Activated CD8-positive, alpha-beta T cell treated with anti-CD3 and anti-CD28 coated beads for 36 hours (primary cell): ENCODE data around the gene EVC2. TPM values are rescaled to one million over a fixed set of nuclear protein-coding genes. Genes with fewer than 3 reads are reported as not detected.

Experiments
- ATAC-seq: fragments of 200-7000 bp; cut with Tn5 transposase; one replicate; pipeline ENCODE4 v1.10.0; 2021; ENCODE audit warnings: mild to moderate bottlenecking, moderate library complexity
- CTCF ChIA-PET: fragments of 350-600 bp; sonication (Branson Sonifier 250); formaldehyde crosslinking; loops from one replicate; lab custom pipeline; 2021; ENCODE audit warnings: antibody characterized with exemption; lab: Charles Lee
- POLR2A ChIA-PET: fragments of 350-600 bp; sonication (Branson Sonifier 250); formaldehyde crosslinking; loops from one replicate; lab custom pipeline; 2021; ENCODE audit warnings: antibody characterized with exemption; lab: Charles Lee
- DNase-seq: peaks from one replicate; pipeline ENCODE4 v3.0.0-alpha.2; 2020
- H3K27ac Mint-ChIP-seq: one replicate; pipeline ENCODE4 v1.8.0; 2021; ENCODE audit warnings: mild to moderate bottlenecking, mixed read lengths
- H3K27me3 Mint-ChIP-seq: one replicate; pipeline ENCODE4 v1.8.0; 2021; ENCODE audit warnings: mixed read lengths
- H3K36me3 Mint-ChIP-seq: one replicate; pipeline ENCODE4 v1.8.0; 2021; ENCODE audit warnings: low read depth, mixed read lengths
- H3K4me1 Mint-ChIP-seq: one replicate; pipeline ENCODE4 v1.8.0; 2021; ENCODE audit warnings: low read depth, mixed read lengths
- H3K4me3 Mint-ChIP-seq: one replicate; pipeline ENCODE4 v1.8.0; 2021; ENCODE audit warnings: mild to moderate bottlenecking, moderate library complexity, mixed read lengths
- H3K9me3 Mint-ChIP-seq: one replicate; pipeline ENCODE4 v1.8.0; 2021; ENCODE audit warnings: mixed read lengths
- intact Hi-C: fragments of 100-400 bp; cut with micrococcal nuclease; formaldehyde crosslinking; loops from one replicate; pipeline ENCODE4 v1.10.0; 2022
- total RNA-seq, 2 experiments: library from RNA; stranded (reverse); gene quantifications; one replicate each; pipeline ENCODE4 v1.2.3, GENCODE V29; 2021
- TF ChIP-seq, protein P1 (sequence below): fragments of 200-600 bp; IDR thresholded peaks from one replicate; pipeline ENCODE4 v1.8.0; 2022; ENCODE audit warnings: antibody characterized with exemption, mild to moderate bottlenecking

Gene EVC2
- total RNA-seq, 2 experiments from 2014 or later = 0.83 to 1.3 TPM

DNA sequence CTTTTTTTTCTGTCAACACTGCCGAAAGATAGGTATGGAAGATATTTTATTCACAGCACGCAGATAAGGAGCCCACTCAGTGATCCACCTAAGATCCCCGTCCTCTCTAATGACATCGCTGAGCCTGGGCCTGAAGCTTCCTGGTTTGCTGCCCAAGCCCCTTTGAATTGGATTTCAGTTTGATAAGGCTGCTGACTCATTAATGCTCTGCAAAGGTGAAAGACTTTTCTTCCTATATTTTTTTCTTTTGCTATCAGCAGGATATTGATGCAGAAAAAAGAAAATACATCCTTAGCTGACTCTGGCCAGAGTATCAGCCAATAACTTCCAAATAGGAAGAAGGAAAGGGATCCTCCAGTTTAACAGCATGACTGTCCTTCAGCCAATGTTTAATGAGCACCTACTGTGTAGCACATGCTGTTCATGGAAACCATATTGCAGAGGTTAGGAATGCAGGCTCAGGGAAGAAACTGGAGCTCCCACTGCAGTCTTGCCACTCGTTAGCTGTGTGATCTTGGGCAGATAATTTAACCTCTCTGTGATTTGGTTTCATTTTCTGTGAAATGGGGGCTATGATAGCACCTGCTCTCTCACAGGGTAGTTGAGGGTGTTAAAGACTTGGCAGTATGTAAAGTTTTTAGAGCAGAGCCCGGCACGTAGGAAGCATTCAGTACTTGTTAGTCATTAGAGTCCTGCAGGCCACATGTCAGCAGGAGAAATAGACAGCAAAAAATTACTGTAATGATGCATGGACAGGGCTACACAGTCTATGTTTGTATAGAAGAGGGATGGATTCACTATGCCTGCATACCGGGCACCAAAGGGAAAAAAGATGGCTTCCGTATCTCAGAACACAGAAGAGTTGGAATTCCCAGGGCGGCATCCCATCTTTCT is 41.9 kb upstream of the EVC2 start:
- Mint-ChIP-seq H3K9me3 (no peaks in the 10 kb centered on the region), H3K36me3 (no peaks in the 10 kb centered on the region), H3K27ac (no peak overlapping the region), H3K4me1 (no peaks in the 10 kb centered on the region), H3K27me3 (no peaks in the 10 kb centered on the region), H3K4me3 (no peak overlapping the region)
- ChIA-PET CTCF (no interaction called here), POLR2A (no interaction called here)
- TF ChIP-seq, protein P1, sequence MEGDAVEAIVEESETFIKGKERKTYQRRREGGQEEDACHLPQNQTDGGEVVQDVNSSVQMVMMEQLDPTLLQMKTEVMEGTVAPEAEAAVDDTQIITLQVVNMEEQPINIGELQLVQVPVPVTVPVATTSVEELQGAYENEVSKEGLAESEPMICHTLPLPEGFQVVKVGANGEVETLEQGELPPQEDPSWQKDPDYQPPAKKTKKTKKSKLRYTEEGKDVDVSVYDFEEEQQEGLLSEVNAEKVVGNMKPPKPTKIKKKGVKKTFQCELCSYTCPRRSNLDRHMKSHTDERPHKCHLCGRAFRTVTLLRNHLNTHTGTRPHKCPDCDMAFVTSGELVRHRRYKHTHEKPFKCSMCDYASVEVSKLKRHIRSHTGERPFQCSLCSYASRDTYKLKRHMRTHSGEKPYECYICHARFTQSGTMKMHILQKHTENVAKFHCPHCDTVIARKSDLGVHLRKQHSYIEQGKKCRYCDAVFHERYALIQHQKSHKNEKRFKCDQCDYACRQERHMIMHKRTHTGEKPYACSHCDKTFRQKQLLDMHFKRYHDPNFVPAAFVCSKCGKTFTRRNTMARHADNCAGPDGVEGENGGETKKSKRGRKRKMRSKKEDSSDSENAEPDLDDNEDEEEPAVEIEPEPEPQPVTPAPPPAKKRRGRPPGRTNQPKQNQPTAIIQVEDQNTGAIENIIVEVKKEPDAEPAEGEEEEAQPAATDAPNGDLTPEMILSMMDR = no peak
- DNase-seq (no peak), ATAC-seq (no peak)
- intact Hi-C loops = no loop called here

DNA sequence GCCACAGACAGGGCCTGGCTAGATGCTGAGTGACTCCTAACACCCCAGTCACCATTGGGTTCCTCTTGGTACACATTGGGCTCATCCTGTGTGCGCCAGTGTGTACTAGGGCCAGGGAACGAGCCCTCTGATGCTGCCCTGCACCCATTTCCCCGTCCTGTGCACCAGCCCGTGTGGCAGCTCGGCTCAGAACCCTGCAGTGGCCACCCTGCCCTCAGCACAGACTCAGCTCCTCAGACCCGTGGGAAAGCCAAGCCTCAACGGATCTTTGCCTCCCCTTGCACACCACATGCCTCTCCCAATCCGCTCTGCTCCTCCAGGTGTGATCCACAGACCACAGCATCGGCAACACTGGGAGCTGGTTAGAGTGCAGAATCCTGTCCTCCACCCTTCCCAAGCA is 41.2 kb upstream of the EVC2 start:
- TF ChIP-seq, protein P1 = no peak
- H3K4me3 Mint-ChIP-seq = no peak overlapping the region
- no peak for DNase-seq
- CTCF ChIA-PET = no interaction called here
- no peaks in the 10 kb centered on the region for H3K36me3 Mint-ChIP-seq
- no peaks in the 10 kb centered on the region for H3K4me1 Mint-ChIP-seq
- no peaks in the 10 kb centered on the region for H3K9me3 Mint-ChIP-seq
- no peak overlapping the region for H3K27ac Mint-ChIP-seq
- POLR2A ChIA-PET = no interaction called here
- no peaks in the 10 kb centered on the region for H3K27me3 Mint-ChIP-seq
- intact Hi-C loops = no loop called here
- no peak for ATAC-seq

DNA sequence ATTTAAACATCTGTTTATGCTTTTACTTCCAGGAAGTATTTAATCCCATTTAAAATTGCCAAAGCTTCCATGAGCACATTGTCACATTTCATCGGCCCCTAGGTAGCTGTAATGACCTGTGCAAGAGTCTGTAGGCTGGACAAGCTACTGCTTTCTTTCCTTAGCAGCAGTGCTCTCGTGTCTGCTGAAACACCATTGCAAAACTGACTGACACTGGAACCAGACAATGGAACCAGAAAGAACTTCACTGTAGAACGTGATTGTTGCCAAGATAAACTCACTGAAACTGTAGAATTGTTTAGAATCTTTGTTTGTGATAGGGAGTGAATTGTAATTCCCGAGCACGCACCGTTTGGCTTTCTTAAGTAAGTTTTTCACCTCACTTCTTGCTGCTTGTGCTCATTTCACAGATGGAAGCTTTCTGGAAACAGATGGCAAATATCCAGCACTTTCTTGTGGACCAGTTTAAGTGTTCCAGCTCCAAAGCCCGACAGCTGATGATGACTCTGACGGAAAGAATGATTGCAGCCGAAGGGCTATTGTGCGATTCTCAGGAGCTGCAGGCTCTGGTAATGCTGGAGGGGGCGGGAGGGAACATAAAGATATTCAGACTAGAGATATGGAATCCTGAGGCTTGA is 39.5 kb upstream of the EVC2 start:
- DNase-seq (no peak), ATAC-seq (no peak)
- Mint-ChIP-seq H3K27ac (no peak overlapping the region), H3K4me1 (no peaks in the 10 kb centered on the region), H3K4me3 (no peak overlapping the region), H3K9me3 (no peaks in the 10 kb centered on the region), H3K27me3 (no peaks in the 10 kb centered on the region), H3K36me3 (no peaks in the 10 kb centered on the region)
- POLR2A ChIA-PET = no interaction called here
- CTCF ChIA-PET = interaction anchor here (1.5 kb wide), 1 partner anchor 11 kb away, joined by 3 read pairs; no protein-coding TSS in a partner anchor
- TF ChIP-seq, protein P1 = no peak
- intact Hi-C loops = no loop called here

DNA sequence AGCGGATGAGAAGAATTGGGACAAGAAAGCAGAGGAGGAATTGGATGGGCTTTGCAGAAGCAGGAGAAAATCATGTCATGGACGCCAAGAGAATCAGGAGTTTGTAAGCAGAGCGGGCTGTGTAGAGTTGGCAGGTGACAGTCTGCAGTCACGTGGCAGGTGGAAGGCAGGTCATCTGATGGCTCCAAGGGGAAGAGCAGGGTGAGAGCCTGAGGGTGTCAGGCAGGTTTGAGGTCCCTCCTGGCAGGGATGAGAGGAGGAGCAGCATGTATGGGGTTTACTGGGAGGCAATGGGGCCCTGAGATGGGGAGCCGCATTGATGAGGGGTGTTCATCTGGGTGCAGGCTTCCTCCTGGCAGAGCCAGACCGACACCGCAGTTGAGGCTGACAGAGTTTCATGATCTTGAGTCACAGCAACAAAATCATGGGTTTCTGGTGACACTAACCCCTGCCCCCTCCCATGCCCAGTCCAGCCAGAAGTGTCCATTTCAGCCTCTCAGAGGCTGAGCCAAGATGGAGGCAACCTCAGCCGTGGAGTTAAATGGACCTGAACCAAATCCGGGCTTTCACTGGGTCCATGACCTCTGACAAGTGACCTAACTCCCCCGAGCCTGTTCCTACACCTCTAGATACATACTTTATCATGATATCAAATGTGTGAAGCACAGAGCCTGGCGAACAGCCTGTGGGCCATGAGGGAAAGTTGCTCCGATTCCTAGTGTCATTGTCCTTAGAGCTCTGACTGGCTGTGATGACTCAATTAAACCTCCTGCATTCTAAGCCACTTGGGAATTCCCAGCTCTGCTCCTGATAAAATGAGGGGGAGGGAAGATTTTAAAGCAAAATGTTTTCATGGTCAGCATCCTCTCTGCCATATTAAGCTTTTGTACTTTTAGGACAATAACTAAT is 38.7 kb upstream of the EVC2 start:
- Mint-ChIP-seq H3K4me3 (no peak overlapping the region), H3K27me3 (no peaks in the 10 kb centered on the region), H3K9me3 (no peaks in the 10 kb centered on the region), H3K4me1 (no peaks in the 10 kb centered on the region), H3K36me3 (no peaks in the 10 kb centered on the region), H3K27ac (no peak overlapping the region)
- CTCF ChIA-PET = interaction anchor here (1.5 kb wide), 1 partner anchor 10 kb away, joined by 3 read pairs; no protein-coding TSS in a partner anchor
- no peak for DNase-seq
- TF ChIP-seq, protein P1 = no peak
- POLR2A ChIA-PET = no interaction called here
- ATAC-seq = no peak
- intact Hi-C loops = no loop called here
